Measurements from ENCODE around the gene PCSK9. TPM values are rescaled to one million over a fixed set of nuclear protein-coding genes. Genes with fewer than 3 reads are reported as not detected.
A peak's percentile ranks its signal among the peaks of the same experiment; 100 is the strongest.
"Not testable (repeated sequence)": the region's sequence is repeated elsewhere in the genome, so short reads cannot be mapped to it uniquely, and the experiment has no call there.

Gene PCSK9
- polyA plus RNA-seq, 2 of the 4 experiments (the other 2 are of a cell fraction), result 1.7 to 7.3 TPM

- CTCF ChIA-PET, result no interaction called here
- no peak for FAIRE-seq
These were observed 55.7 kb downstream of the PCSK9 start for GRCh38 chr1:55095095-55095494.

GRCh38 chr1:55103891-55104290 lies 64.5 kb downstream of the PCSK9 start:
- no peak overlapping the region for H3K4me2 ChIP-seq
- no peaks in the 10 kb centered on the region for H3K4me1 ChIP-seq
- POLR2A ChIA-PET, result no interaction called here
- 94% methylated on average over 2 of the region's 2 CpGs for WGBS (ENCODE audit: missing lambda C conversion rate)
- no peaks in the 10 kb centered on the region for H3K9me3 ChIP-seq
- no peak overlapping the region for H3K4me3 ChIP-seq
- ATAC-seq (no peak), FAIRE-seq (no peak), DNase-seq (ENCODE audit: low read depth in 1 of 2, low spot score in 1 of 2) (no peak)
- CTCF ChIA-PET, result no interaction called here
- TF ChIP-seq RCOR1 (IDR thresholded peaks at IDR 0.05; ENCODE audit: low read depth, low read length), result no peak
- TF ChIP-seq ESRRA (IDR thresholded peaks at IDR 0.05; ENCODE audit: borderline replicate concordance, low read length), result no peak
- TF ChIP-seq MAX (IDR thresholded peaks at IDR 0.05), result no peak
- no peak for TF ChIP-seq HEYL (CRISPR knock-in tag; IDR thresholded peaks at IDR 0.05)
- TF ChIP-seq CBX2 (IDR thresholded peaks at IDR 0.05; ENCODE audit: borderline replicate concordance, low read depth), result no peak
- TF ChIP-seq HOXB5 (CRISPR knock-in tag; IDR thresholded peaks at IDR 0.05), result no peak
- no peak for TF ChIP-seq EP300 (IDR thresholded peaks at IDR 0.05)
- no peak for TF ChIP-seq NR3C1 (IDR thresholded peaks at IDR 0.05)
- no peak for TF ChIP-seq TFCP2L1 (CRISPR knock-in tag; IDR thresholded peaks at IDR 0.05)
- TF ChIP-seq USF2 (IDR thresholded peaks at IDR 0.05), result no peak
- TF ChIP-seq MAFK (IDR thresholded peaks at IDR 0.05; ENCODE audit: partially characterized antibody), result no peak
- H3K27ac ChIP-seq, result no peak overlapping the region

More at GRCh38 chr1:55095095-55095494, 55.7 kb downstream of the PCSK9 start:
- POLR2A ChIA-PET, result no interaction called here
- no peaks in the 10 kb centered on the region for H3K9me3 ChIP-seq
- no peaks in the 10 kb centered on the region for H3K4me1 ChIP-seq
- WGBS (ENCODE audit: missing lambda C conversion rate), result 89% methylated on average over 5 of the region's 5 CpGs
- ATAC-seq (no peak), DNase-seq (ENCODE audit: low read depth in 1 of 2, low spot score in 1 of 2) (no peak)
- H3K27ac ChIP-seq, result no peak overlapping the region
- TF ChIP-seq MAFK (IDR thresholded peaks at IDR 0.05; ENCODE audit: partially characterized antibody) (peak; percentile 36), ZNF302 (CRISPR knock-in tag; IDR thresholded peaks at IDR 0.05) (no peak)
- no peak overlapping the region for H3K4me3 ChIP-seq
- no peak overlapping the region for H3K4me2 ChIP-seq

- no peak overlapping the region for H3K4me2 ChIP-seq
- CTCF ChIA-PET, result no interaction called here
- no peaks in the 10 kb centered on the region for H3K4me1 ChIP-seq
- 79% methylated on average over 6 of the region's 6 CpGs for WGBS (ENCODE audit: missing lambda C conversion rate)
- ATAC-seq (no peak), FAIRE-seq (no peak), DNase-seq (ENCODE audit: low read depth in 1 of 2, low spot score in 1 of 2) (no peak)
- POLR2A ChIA-PET, result no interaction called here
- no peak overlapping the region for H3K27ac ChIP-seq
- H3K4me3 ChIP-seq, result no peak overlapping the region
- TF ChIP-seq POLR2A (IDR thresholded peaks at IDR 0.05; ENCODE audit: low read length) (no peak), RCOR1 (IDR thresholded peaks at IDR 0.05; ENCODE audit: low read depth, low read length) (no peak)
- H3K9me3 ChIP-seq, result no peaks in the 10 kb centered on the region
These were observed 67.8 kb downstream of the PCSK9 start for GRCh38 chr1:55107101-55107500.

GRCh38 chr1:55109005-55109404 lies 69.7 kb downstream of the PCSK9 start:
- H3K27ac ChIP-seq; FAIRE-seq; H3K4me3 ChIP-seq; DNase-seq (ENCODE audit: low read depth in 1 of 2, low spot score in 1 of 2); CTCF ChIA-PET; H3K4me1 ChIP-seq; H3K9me3 ChIP-seq; H3K4me2 ChIP-seq; ATAC-seq; POLR2A ChIA-PET: not testable (repeated sequence)
- 91% methylated on average over 12 of the region's 14 CpGs for WGBS (ENCODE audit: missing lambda C conversion rate)

Other genes starting within 250 kb of the PCSK9 start
- gene TTC22, start 238.2 kb upstream of the PCSK9 start, polyA plus RNA-seq (2011; rRNA removed), result not detected in 2 replicates
- not detected in 3 replicates for gene TTC22, start 238.2 kb upstream of the PCSK9 start, polyA plus RNA-seq (2017; fragmentation: RNase III; extraction: RNeasy Plus Mini Kit Qiagen cat#74134 plus additional on column Dnase treatment)
- gene DHCR24, start 152.4 kb upstream of the PCSK9 start, polyA plus RNA-seq (2011; rRNA removed), result 29.9 and 60.3 TPM in 2 replicates
- gene DHCR24, start 152.4 kb upstream of the PCSK9 start, polyA plus RNA-seq (2017; fragmentation: RNase III; extraction: RNeasy Plus Mini Kit Qiagen cat#74134 plus additional on column Dnase treatment), result 20.4 to 33.3 TPM (median 30.2 TPM) in 3 replicates
- 0.06 and 0.15 TPM in 2 replicates for gene TMEM61, start 58.9 kb upstream of the PCSK9 start, polyA plus RNA-seq (2011; rRNA removed)
- gene TMEM61, start 58.9 kb upstream of the PCSK9 start, polyA plus RNA-seq (2017; fragmentation: RNase III; extraction: RNeasy Plus Mini Kit Qiagen cat#74134 plus additional on column Dnase treatment), result 0.10 to 0.12 TPM in 2 of 3 replicates, not detected in the other
- gene BSND, start 40.6 kb upstream of the PCSK9 start, polyA plus RNA-seq (2011; rRNA removed), result not detected in 2 replicates
- not detected in 3 replicates for gene BSND, start 40.6 kb upstream of the PCSK9 start, polyA plus RNA-seq (2017; fragmentation: RNase III; extraction: RNeasy Plus Mini Kit Qiagen cat#74134 plus additional on column Dnase treatment)
- gene USP24, start 175.8 kb downstream of the PCSK9 start, polyA plus RNA-seq (2011; rRNA removed), result 21.7 and 24.5 TPM in 2 replicates
- gene USP24, start 175.8 kb downstream of the PCSK9 start, polyA plus RNA-seq (2017; fragmentation: RNase III; extraction: RNeasy Plus Mini Kit Qiagen cat#74134 plus additional on column Dnase treatment), result 13.4 to 17.4 TPM (median 14.7 TPM) in 3 replicates

Measured in A549 (cell line).